GM12878 (cell line): ENCODE results near the gene RANBP1. TPM values are rescaled to one million over a fixed set of nuclear protein-coding genes. Genes with fewer than 3 reads are reported as not detected.

Source experiments
- ATAC-seq: fragments of 200-7000 bp; cut with Tn5 transposase; 3 replicates; pipeline ENCODE4 v1.9.1; 2020; ENCODE audit warnings: mild to moderate bottlenecking, moderate library complexity
- BruUV-seq: library from RNA; stranded (reverse); fragments of 400-500 nt; replicated peaks from 2 replicates; lab custom pipeline; 2021; lab: Mats Ljungman, UMichigan
- CTCF ChIA-PET: fragments of 300-600 bp; sonication (Branson Sonifier 250); formaldehyde crosslinking; extraction: SDS; loops from one replicate; lab custom pipeline; 2021; ENCODE audit warnings: inconsistent platforms; lab: Yijun Ruan, JAX
- POLR2A ChIA-PET: fragments of 350-600 bp; formaldehyde crosslinking; extraction: SDS; loops from one replicate; lab custom pipeline; 2021; ENCODE audit warnings: inconsistent platforms; lab: Charles Lee
- RAD21 ChIA-PET: fragments of 300-600 bp; sonication (Branson Sonifier 250); formaldehyde crosslinking; loops from one replicate; lab custom pipeline; 2023; ENCODE audit warnings: antibody characterized with exemption; ENCODE audit not compliant: unreplicated experiment; lab: Charles Lee
- SMC1A ChIA-PET: fragments of 300-600 bp; sonication (Branson Sonifier 250); formaldehyde crosslinking; loops from one replicate; lab custom pipeline; 2023; ENCODE audit not compliant: unreplicated experiment, uncharacterized antibody; lab: Charles Lee
- DNase-seq: peaks from one replicate; pipeline ENCODE4 v3.0.0-alpha.2; 2011; ENCODE audit warnings: low read depth, low spot score
- FAIRE-seq: peaks from 3 replicates; lab custom pipeline; 2011; peaks lifted over from hg19 to GRCh38; lab: Jason Lieb, UNC
- H2AFZ ChIP-seq: 2 replicates; pipeline ENCODE4 v1.6.0; 2011; ENCODE audit warnings: low read depth, low read length, control low read depth; ENCODE audit not compliant: control insufficient read depth
- H3K27ac ChIP-seq: 2 replicates; pipeline ENCODE4 v1.5.1; 2011; ENCODE audit warnings: control low read depth; ENCODE audit not compliant: control insufficient read depth, insufficient read depth
- H3K27me3 ChIP-seq, 2 experiments: replicated peaks in 1 of 2; 2 replicates each; pipeline versions ENCODE4 v1.6.0 to v1.6.1; 2011; ENCODE audit warnings: low read length in 1 of 2; ENCODE audit not compliant: control insufficient read depth in 2 of 2, insufficient read depth in 2 of 2
- H3K36me3 ChIP-seq, 2 experiments: 2 replicates each; pipeline ENCODE4 v1.5.1; 2011; ENCODE audit warnings: low read length in 1 of 2; ENCODE audit not compliant: control insufficient read depth in 2 of 2, insufficient read depth in 2 of 2
- H3K4me1 ChIP-seq: 2 replicates; pipeline ENCODE4 v1.6.1; 2011; ENCODE audit warnings: mild to moderate bottlenecking, low read length, moderate library complexity, mixed read lengths; ENCODE audit not compliant: control insufficient read depth, insufficient read depth
- H3K4me2 ChIP-seq: 2 replicates; pipeline ENCODE4 v1.6.0; 2011; ENCODE audit warnings: control low read depth; ENCODE audit not compliant: control insufficient read depth, insufficient read depth
- H3K4me3 ChIP-seq: fragments of 200-600 bp; sonication (generic); 2 replicates; pipeline ENCODE4 v1.5.1; 2016
- H3K79me2 ChIP-seq: 2 replicates; pipeline ENCODE4 v1.6.0; 2011; ENCODE audit warnings: low read length; ENCODE audit not compliant: control insufficient read depth, insufficient read depth
- H3K9ac ChIP-seq: 2 replicates; pipeline ENCODE4 v1.8.0; 2011; ENCODE audit warnings: low read length, control low read depth, mixed read lengths; ENCODE audit not compliant: control insufficient read depth, insufficient read depth
- H3K9me3 ChIP-seq: replicated peaks from 3 replicates; pipeline ENCODE4 v1.5.1; 2011; ENCODE audit warnings: mild to moderate bottlenecking, low read length; ENCODE audit not compliant: control insufficient read depth, insufficient read depth
- H4K20me1 ChIP-seq: 2 replicates; pipeline ENCODE4 v1.6.0; 2011; ENCODE audit not compliant: control insufficient read depth, insufficient read depth
- CBX3 ChIP-seq: fragments of 200-600 bp; sonication (generic); IDR thresholded peaks from 2 replicates; pipeline ENCODE4 v1.6.1; 2016; ENCODE audit warnings: low read depth, borderline replicate concordance
- HCFC1 ChIP-seq: fragments of 150-350 bp; IDR thresholded peaks from 2 replicates; pipeline ENCODE4 v1.6.1; 2014; ENCODE audit warnings: low read length
- IRF4 ChIP-seq: IDR thresholded peaks from 2 replicates; pipeline ENCODE4 v1.6.1; 2011; ENCODE audit warnings: low read depth, low read length
- NFYB ChIP-seq: IDR thresholded peaks from 2 replicates; pipeline ENCODE4 v1.6.1; 2011; ENCODE audit warnings: low read depth, mild to moderate bottlenecking, low read length, improper control_type of control experiment, moderate library complexity; ENCODE audit not compliant: insufficient read depth
- PML ChIP-seq: IDR thresholded peaks from 2 replicates; pipeline ENCODE4 v1.6.1; 2012; ENCODE audit warnings: low read length, inconsistent platforms
- SIN3A ChIP-seq: IDR thresholded peaks from 2 replicates; pipeline ENCODE4 v1.6.1; 2012; ENCODE audit warnings: low read depth, low read length, improper control_type of control experiment
- SMC3 ChIP-seq: IDR thresholded peaks from 2 replicates; pipeline ENCODE4 v1.6.1; 2011; ENCODE audit warnings: low read length, improper control_type of control experiment, borderline replicate concordance
- TBL1XR1 ChIP-seq: IDR thresholded peaks from 2 replicates; pipeline ENCODE4 v1.6.1; 2012; ENCODE audit warnings: low read depth, low read length, improper control_type of control experiment
- WRNIP1 ChIP-seq: IDR thresholded peaks from 2 replicates; pipeline ENCODE4 v1.6.1; 2011; ENCODE audit warnings: low read depth, low read length, improper control_type of control experiment, borderline replicate concordance
- WGBS: methylation state at CpG from one replicate; pipeline ENCODE4 v1.1.6; 2016; ENCODE audit warnings: low lambda C conversion rate; ENCODE audit not compliant: insufficient replicate concordance, insufficient coverage; ENCODE audit errors: missing lambda C conversion rate; 5-methylcytosine and 5-hydroxymethylcytosine counted together
- in situ Hi-C: fragments of 300-500 bp; cut with MboI; formaldehyde crosslinking; loops from 9 replicates; pipeline ENCODE4 v1.14.3; 2018; ENCODE audit warnings: mixed read lengths
- intact Hi-C: fragments of 100-400 bp; cut with micrococcal nuclease; formaldehyde crosslinking; loops from one replicate; pipeline ENCODE4 v1.14.2; 2022; ENCODE audit not compliant: unreplicated experiment
- polyA plus RNA-seq, 11 experiments: library from polyadenylated mRNA; depleted of rRNA in 4 of 11; unstranded in 6 of 11; stranded (reverse) in 5 of 11; fragments of >200 nt; fragmentation: Nextera tagmentation in 4 of 11; fragmentation: Illumina TruSeq in 1 of 11; extraction: Ambion mirVana in 4 of 11; extraction: Trizol in 1 of 11; gene quantifications; 1 replicate in 1 of 11; 2 replicates in 10 of 11; pipeline versions ENCODE4 v1.2.1 to v1.2.3, GENCODE V29; 2011 to 2016; ENCODE audit warnings: inconsistent platforms in 2 of 11, missing spikeins in 2 of 11, low read depth in 1 of 11
- total RNA-seq, 4 experiments: library from RNA; depleted of rRNA in 3 of 4; stranded (reverse); fragments of >200 nt in 3 of 4; fragmentation: Illumina TruSeq in 1 of 4; extraction: Trizol in 1 of 4; gene quantifications; 2 replicates each; pipeline versions ENCODE4 v1.2.1 to v1.2.3, GENCODE V29; 2013 to 2021
- TF ChIP-seq, protein P1 (sequence below): IDR thresholded peaks from 2 replicates; pipeline ENCODE4 v1.6.1; 2012; ENCODE audit warnings: low read depth, low read length, improper control_type of control experiment
- TF ChIP-seq, protein P2 (sequence below), 3 experiments: IDR thresholded peaks in 2 of 3; conservative IDR thresholded peaks in 1 of 3; 2 replicates each; pipeline ENCODE4 v1.5.1; 2011; ENCODE audit warnings: low read depth in 3 of 3, low read length in 3 of 3, mild to moderate bottlenecking in 3 of 3, control low read depth in 2 of 3, moderate library complexity in 2 of 3, inconsistent platforms in 1 of 3, mixed read lengths in 1 of 3; ENCODE audit not compliant: control insufficient read depth in 2 of 3, insufficient read depth in 1 of 3; ENCODE audit errors: extremely low read depth in 1 of 3

Gene RANBP1
- total and polyA plus RNA-seq, 10 of the 15 experiments (the other 5 are each of a cell fraction or from before 2014, with no cell fraction given): 55.3 to 808 (median 394) TPM

DNA sequence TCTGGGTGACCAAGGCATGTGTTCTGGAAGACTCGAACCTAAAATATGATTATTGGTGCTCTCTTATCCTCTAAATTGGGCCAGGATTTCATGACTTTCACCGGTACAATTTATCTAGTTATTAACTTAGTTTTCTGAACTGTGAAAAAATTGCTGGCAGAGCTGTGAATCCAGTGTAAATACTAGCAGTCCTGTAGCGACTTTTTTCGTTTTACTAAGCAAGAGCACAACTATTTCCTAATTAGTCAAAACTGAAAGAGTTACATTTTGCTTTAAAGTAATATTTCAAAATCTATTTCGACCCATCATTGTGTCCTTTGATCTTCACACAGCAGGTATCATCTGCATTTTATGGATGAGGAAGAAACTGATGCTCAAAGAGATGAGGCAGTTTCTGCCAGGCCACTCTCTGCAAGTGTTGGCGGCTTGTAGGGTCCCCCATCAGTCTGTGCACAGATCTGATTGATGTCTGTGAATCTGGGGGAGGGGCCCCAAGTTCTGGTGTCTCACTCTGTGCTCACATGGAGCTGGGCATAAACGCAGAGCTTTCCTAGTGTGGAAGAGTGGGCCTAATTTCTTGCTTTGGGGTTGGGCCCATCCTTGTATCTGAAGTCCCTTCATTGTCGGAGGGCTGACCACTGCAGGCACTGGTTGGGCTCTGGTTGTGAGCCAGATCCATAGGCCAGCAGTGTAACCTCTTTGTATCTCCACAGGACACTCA, 2.6 kb downstream of the RANBP1 start:
- Histone ChIP-seq H3K79me2 (peaks cover 72% of the 10 kb centered on the region), H3K4me2 (peak overlapping the region; percentile 87), H3K4me1 (peaks cover 24% of the 10 kb centered on the region)
- TF ChIP-seq, protein P1, sequence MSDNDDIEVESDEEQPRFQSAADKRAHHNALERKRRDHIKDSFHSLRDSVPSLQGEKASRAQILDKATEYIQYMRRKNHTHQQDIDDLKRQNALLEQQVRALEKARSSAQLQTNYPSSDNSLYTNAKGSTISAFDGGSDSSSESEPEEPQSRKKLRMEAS: no peak
- 0 out of 2 replicates have a peak, but pooled peaks have one; percentile 6 for TF ChIP-seq SIN3A
- TF ChIP-seq, all 136 proteins: peak for 1
- TSS peak; percentile 74 for BruUV-seq
- Histone ChIP-seq H4K20me1 (0 out of 2 replicates have a peak, but pooled peaks cover 2% of the 10 kb centered on the region), H3K27me3 (no peaks in the 10 kb centered on the region), H3K36me3 (peaks cover 27 to 28% of the 10 kb centered on the region in 2 experiments), H3K9me3 (no peaks in the 10 kb centered on the region), H3K4me3 (peak overlapping the region; percentile 78), H2AFZ (no peak overlapping the region), H3K27ac (peak overlapping the region; percentile 91), H3K9ac (peak overlapping the region; percentile 99)
- WGBS: 9% methylated on average over 8 of the region's 8 CpGs
- in situ Hi-C loops: no loop called here
- ChIA-PET CTCF (no interaction called here), SMC1A (interaction anchor here (0.9 kb wide), 1 partner anchor 12 kb away, joined by 5 read pairs; no protein-coding TSS in a partner anchor), RAD21 (no interaction called here), POLR2A (interaction anchor here (0.6 to 1.5 kb wide), 4 partner anchors 40 to 103 kb away, joined by 3 to 4 read pairs (median 4); partner anchors contain the start of gene TANGO2)
- ATAC-seq (no peak), FAIRE-seq (no peak), DNase-seq (no peak)
- intact Hi-C loops: loop anchor here (5.0 kb wide), 1 partner anchor 146 kb away; no protein-coding TSS in a partner anchor

DNA sequence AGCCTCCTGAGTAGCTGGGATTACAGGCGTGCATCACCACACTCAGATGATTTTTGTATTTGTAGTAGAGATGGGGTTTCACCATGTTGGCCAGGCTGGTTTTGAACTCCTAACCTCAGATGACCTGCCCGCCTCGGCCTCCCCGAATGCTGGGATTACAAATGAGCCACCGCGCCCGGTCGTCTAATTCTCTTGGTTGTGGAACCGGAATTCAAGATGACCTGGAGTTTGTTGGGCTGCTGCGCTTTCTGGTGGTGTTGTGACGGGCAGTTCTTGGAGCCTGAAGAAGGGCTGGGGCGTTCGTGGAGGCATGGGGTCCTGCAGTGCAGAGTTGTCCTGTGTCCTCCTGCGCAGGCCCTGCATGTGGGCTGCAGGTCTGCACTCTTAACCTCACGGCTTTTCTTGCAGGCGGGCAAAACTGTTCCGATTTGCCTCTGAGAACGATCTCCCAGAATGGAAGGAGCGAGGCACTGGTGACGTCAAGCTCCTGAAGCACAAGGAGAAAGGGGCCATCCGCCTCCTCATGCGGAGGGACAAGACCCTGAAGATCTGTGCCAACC, 6.0 kb downstream of the RANBP1 start:
- Histone ChIP-seq H3K27me3 (no peaks in the 10 kb centered on the region), H4K20me1 (0 out of 2 replicates have a peak, but pooled peaks cover 2% of the 10 kb centered on the region), H2AFZ (no peak overlapping the region), H3K9ac (no peak overlapping the region; the same call in 1 of the 2 replicates), H3K79me2 (peaks cover 50% of the 10 kb centered on the region), H3K9me3 (no peaks in the 10 kb centered on the region), H3K36me3 (peaks cover 33 to 40% of the 10 kb centered on the region in 2 experiments), H3K4me2 (0 out of 2 replicates have a peak overlapping the region, but pooled peaks have one; percentile 25), H3K4me3 (no peak overlapping the region), H3K4me1 (peaks cover 12% of the 10 kb centered on the region), H3K27ac (no peak overlapping the region)
- ATAC-seq: no peak
- in situ Hi-C loops: no loop called here
- CTCF ChIA-PET: no interaction called here
- POLR2A ChIA-PET: no interaction called here
- SMC1A ChIA-PET: no interaction called here
- no peak for DNase-seq
- RAD21 ChIA-PET: no interaction called here
- FAIRE-seq: no peak
- 98% methylated on average over 22 of the region's 22 CpGs for WGBS
- intact Hi-C loops: no loop called here
- BruUV-seq: no TSS peak
- no peak for TF ChIP-seq NFYB
- no peak for TF ChIP-seq CBX3
- TF ChIP-seq, protein P2, sequence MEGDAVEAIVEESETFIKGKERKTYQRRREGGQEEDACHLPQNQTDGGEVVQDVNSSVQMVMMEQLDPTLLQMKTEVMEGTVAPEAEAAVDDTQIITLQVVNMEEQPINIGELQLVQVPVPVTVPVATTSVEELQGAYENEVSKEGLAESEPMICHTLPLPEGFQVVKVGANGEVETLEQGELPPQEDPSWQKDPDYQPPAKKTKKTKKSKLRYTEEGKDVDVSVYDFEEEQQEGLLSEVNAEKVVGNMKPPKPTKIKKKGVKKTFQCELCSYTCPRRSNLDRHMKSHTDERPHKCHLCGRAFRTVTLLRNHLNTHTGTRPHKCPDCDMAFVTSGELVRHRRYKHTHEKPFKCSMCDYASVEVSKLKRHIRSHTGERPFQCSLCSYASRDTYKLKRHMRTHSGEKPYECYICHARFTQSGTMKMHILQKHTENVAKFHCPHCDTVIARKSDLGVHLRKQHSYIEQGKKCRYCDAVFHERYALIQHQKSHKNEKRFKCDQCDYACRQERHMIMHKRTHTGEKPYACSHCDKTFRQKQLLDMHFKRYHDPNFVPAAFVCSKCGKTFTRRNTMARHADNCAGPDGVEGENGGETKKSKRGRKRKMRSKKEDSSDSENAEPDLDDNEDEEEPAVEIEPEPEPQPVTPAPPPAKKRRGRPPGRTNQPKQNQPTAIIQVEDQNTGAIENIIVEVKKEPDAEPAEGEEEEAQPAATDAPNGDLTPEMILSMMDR (IDR thresholded peaks at IDR 0.05 in 2 of 3, conservative IDR thresholded peaks at IDR 0.05 in 1 of 3; ENCODE audit: control insufficient read depth in 2 of 3, extremely low read depth in 1 of 3, insufficient read depth in 1 of 3, low read depth in 3 of 3, low read length in 3 of 3): no peak
- no peak for TF ChIP-seq WRNIP1
- TF ChIP-seq IRF4: no peak
- TF ChIP-seq TBL1XR1: no peak
- no peak for TF ChIP-seq SIN3A
- TF ChIP-seq SMC3: no peak
- TF ChIP-seq HCFC1: no peak
- no peak for TF ChIP-seq PML
